ENCODE data around the gene TNFRSF14. TPM values are rescaled to one million over a fixed set of nuclear protein-coding genes. Genes with fewer than 3 reads are reported as not detected.
A peak's percentile ranks its signal among the peaks of the same experiment; 100 is the strongest.
"Not testable (repeated sequence)": the region's sequence is repeated elsewhere in the genome, so short reads cannot be mapped to it uniquely, and the experiment has no call there.

TNFRSF14 gene
- total and polyA plus RNA-seq, 9 donors = 11.0 to 33.8 (median 15.2) TPM

- no peak overlapping the region for H3K4me3 ChIP-seq (ENCODE audit: low read length)
- H3K36me3 ChIP-seq (ENCODE audit: control insufficient read depth, insufficient read depth, low read length) = no peaks in the 10 kb centered on the region
- H3K9me3 ChIP-seq (replicated peaks; ENCODE audit: control insufficient read depth, low read depth, low read length) = no peaks in the 10 kb centered on the region
- peak; percentile 64 for DNase-seq
- WGBS (ENCODE audit: insufficient coverage) = 35% methylated on average over 24 of the region's 26 CpGs
- H3K27me3 ChIP-seq (ENCODE audit: control insufficient read depth, insufficient read depth, low read length) = peaks cover 23% of the 10 kb centered on the region
- peak overlapping the region; percentile 51 for H3K27ac ChIP-seq (ENCODE audit: low read length)
- peaks cover 75% of the 10 kb centered on the region for H3K4me1 ChIP-seq (ENCODE audit: control insufficient read depth, insufficient read depth, low read length)
Observed at GRCh38 chr1:2544093-2544874, 11.9 kb upstream of the TNFRSF14 start.

GRCh38 chr1:2544875-2545640 lies 11.1 kb upstream of the TNFRSF14 start:
- H3K27me3 ChIP-seq (ENCODE audit: control insufficient read depth, insufficient read depth, low read length) = peaks cover 22% of the 10 kb centered on the region
- H3K4me1 ChIP-seq (ENCODE audit: control insufficient read depth, insufficient read depth, low read length) = peaks cover 75% of the 10 kb centered on the region
- WGBS (ENCODE audit: insufficient coverage) = 52% methylated on average over 15 of the region's 19 CpGs

DNA sequence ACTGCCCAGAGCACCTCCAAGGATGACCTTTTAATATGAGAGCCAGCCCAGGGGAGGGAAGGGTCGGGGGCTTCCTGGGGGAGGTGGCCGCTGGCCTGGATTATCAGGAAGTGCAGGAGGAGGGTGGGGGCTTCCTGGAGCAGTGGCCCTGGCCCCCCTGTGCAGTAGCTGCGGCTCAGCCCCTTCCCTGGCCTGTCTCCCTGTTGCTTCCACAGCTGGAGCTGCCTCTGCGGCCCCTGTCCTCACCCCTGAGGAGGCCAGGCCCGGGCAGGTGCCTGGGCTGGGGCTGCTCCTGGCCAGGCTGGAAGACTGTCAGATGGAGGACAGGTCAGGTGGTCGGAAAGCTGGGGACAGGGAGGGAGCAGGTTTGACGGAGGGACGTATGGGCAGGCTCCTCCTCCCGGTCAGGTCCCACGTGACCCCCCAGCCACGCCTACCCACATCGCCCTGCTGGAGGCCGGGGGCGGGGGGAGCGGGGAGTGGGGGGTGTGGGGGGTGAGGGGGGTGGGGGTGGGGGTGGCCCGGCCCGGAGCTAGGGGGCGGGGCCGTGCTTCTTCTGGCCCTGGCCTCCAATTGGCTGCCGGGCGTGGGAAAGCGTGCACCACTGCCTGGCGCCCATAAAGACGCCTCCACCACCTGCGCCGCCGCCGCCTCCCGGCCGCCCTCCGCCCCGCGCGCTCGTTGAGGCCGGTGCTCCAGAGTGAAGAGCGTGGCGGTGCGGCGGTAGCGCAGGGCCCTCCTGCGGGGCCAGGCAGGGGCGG lies 10.2 kb upstream of the TNFRSF14 start:
- no peaks in the 10 kb centered on the region for H3K9me3 ChIP-seq (replicated peaks; ENCODE audit: control insufficient read depth, low read depth, low read length)
- H3K27ac ChIP-seq (ENCODE audit: low read length) = peak overlapping the region; percentile 37
- H3K4me3 ChIP-seq (ENCODE audit: low read length) = no peak overlapping the region
- peaks cover 18% of the 10 kb centered on the region for H3K27me3 ChIP-seq (ENCODE audit: control insufficient read depth, insufficient read depth, low read length)
- peaks cover 72% of the 10 kb centered on the region for H3K4me1 ChIP-seq (ENCODE audit: control insufficient read depth, insufficient read depth, low read length)
- 3% methylated on average over 29 of the region's 43 CpGs for WGBS (ENCODE audit: insufficient coverage)
- peak; percentile 85 for DNase-seq
- no peaks in the 10 kb centered on the region for H3K36me3 ChIP-seq (ENCODE audit: control insufficient read depth, insufficient read depth, low read length)

More at GRCh38 chr1:2544875-2545640, 11.1 kb upstream of the TNFRSF14 start:
- no peaks in the 10 kb centered on the region for H3K9me3 ChIP-seq (replicated peaks; ENCODE audit: control insufficient read depth, low read depth, low read length)
- DNase-seq = no peak
- H3K36me3 ChIP-seq (ENCODE audit: control insufficient read depth, insufficient read depth, low read length) = no peaks in the 10 kb centered on the region
- peak overlapping the region; percentile 51 for H3K27ac ChIP-seq (ENCODE audit: low read length)
- H3K4me3 ChIP-seq (ENCODE audit: low read length) = no peak overlapping the region

DNA sequence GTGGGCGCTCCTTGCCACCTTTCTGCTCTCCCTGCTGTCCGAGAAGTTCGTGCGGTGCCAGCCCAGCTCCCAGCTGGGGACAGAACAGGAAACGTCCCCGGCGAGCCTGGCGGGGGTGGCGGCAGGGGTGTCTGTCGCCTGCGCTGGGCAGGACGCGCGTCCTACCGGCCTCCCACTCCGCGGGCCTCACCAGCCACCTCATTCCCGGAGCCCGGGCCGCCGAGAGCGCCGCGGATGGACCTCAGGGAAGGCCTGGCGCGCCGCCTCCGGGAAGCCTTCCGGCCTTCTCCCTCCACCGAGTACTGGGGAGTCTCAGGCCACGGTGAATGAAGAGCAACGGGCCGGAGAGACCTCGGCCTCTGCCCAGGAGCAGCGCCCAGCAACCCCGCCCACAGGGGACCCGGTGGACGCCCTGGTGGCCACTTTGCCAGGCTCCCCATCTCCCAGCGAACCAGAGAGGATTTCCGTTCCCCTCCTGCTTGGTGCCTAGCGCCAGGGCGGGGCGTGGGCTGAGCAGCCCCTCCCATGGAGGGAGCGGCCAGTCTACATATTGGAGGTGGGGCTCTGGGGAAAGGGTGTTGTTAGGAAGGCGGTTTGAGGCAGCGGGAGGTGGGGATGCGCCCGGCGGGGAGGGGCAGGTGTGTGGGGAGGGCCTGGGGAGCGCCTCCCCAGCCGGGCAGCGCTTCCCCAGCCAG lies 9.5 kb upstream of the TNFRSF14 start:
- Histone ChIP-seq H3K4me3 (ENCODE audit: low read length) (peak overlapping the region; percentile 24), H3K9me3 (replicated peaks; ENCODE audit: control insufficient read depth, low read depth, low read length) (no peaks in the 10 kb centered on the region), H3K4me1 (ENCODE audit: control insufficient read depth, insufficient read depth, low read length) (peaks cover 69% of the 10 kb centered on the region), H3K27ac (ENCODE audit: low read length) (peak overlapping the region; percentile 85), H3K36me3 (ENCODE audit: control insufficient read depth, insufficient read depth, low read length) (no peaks in the 10 kb centered on the region), H3K27me3 (ENCODE audit: control insufficient read depth, insufficient read depth, low read length) (peaks cover 15% of the 10 kb centered on the region)
- WGBS (ENCODE audit: insufficient coverage) = under 1% methylated on average over 49 of the region's 52 CpGs
- peak; percentile 89 for DNase-seq

- Histone ChIP-seq H3K36me3 (ENCODE audit: control insufficient read depth, insufficient read depth, low read length) (no peaks in the 10 kb centered on the region), H3K27ac (ENCODE audit: low read length) (peak overlapping the region; percentile 85), H3K4me1 (ENCODE audit: control insufficient read depth, insufficient read depth, low read length) (peaks cover 66% of the 10 kb centered on the region), H3K27me3 (ENCODE audit: control insufficient read depth, insufficient read depth, low read length) (peaks cover 15% of the 10 kb centered on the region), H3K9me3 (replicated peaks; ENCODE audit: control insufficient read depth, low read depth, low read length) (no peaks in the 10 kb centered on the region), H3K4me3 (ENCODE audit: low read length) (no peak overlapping the region)
- 14% methylated on average over 20 of the region's 27 CpGs for WGBS (ENCODE audit: insufficient coverage)
- DNase-seq = no peak
Observed at GRCh38 chr1:2547210-2548067, 8.7 kb upstream of the TNFRSF14 start.

GRCh38 chr1:2548068-2548589 lies 8.0 kb upstream of the TNFRSF14 start:
- H3K4me3 ChIP-seq (ENCODE audit: low read length) = no peak overlapping the region
- H3K4me1 ChIP-seq (ENCODE audit: control insufficient read depth, insufficient read depth, low read length) = peaks cover 60% of the 10 kb centered on the region
- no peaks in the 10 kb centered on the region for H3K9me3 ChIP-seq (replicated peaks; ENCODE audit: control insufficient read depth, low read depth, low read length)
- DNase-seq = peak; percentile 85
- peaks cover 12% of the 10 kb centered on the region for H3K27me3 ChIP-seq (ENCODE audit: control insufficient read depth, insufficient read depth, low read length)
- WGBS (ENCODE audit: insufficient coverage) = 23% methylated on average over 14 of the region's 17 CpGs
- H3K27ac ChIP-seq (ENCODE audit: low read length) = peak overlapping the region; percentile 85
- H3K36me3 ChIP-seq (ENCODE audit: control insufficient read depth, insufficient read depth, low read length) = no peaks in the 10 kb centered on the region

- not testable (repeated sequence) for H3K36me3 ChIP-seq (ENCODE audit: control insufficient read depth, insufficient read depth, low read length); H3K4me3 ChIP-seq (ENCODE audit: low read length); H3K9me3 ChIP-seq (replicated peaks; ENCODE audit: control insufficient read depth, low read depth, low read length); DNase-seq
- Histone ChIP-seq H3K27ac (ENCODE audit: low read length) (peak overlapping the region; percentile 85), H3K4me1 (ENCODE audit: control insufficient read depth, insufficient read depth, low read length) (peaks cover 48% of the 10 kb centered on the region), H3K27me3 (ENCODE audit: control insufficient read depth, insufficient read depth, low read length) (peaks cover 14% of the 10 kb centered on the region)
- WGBS (ENCODE audit: insufficient coverage) = 66% methylated on average over 16 of the region's 28 CpGs
Observed at GRCh38 chr1:2549367-2550029, 6.7 kb upstream of the TNFRSF14 start.

- H3K4me3 ChIP-seq (ENCODE audit: low read length); H3K9me3 ChIP-seq (replicated peaks; ENCODE audit: control insufficient read depth, low read depth, low read length); H3K36me3 ChIP-seq (ENCODE audit: control insufficient read depth, insufficient read depth, low read length); H3K27ac ChIP-seq (ENCODE audit: low read length); DNase-seq: not testable (repeated sequence)
- 20% methylated on average over 1 of the region's 12 CpGs for WGBS (ENCODE audit: insufficient coverage)
- H3K27me3 ChIP-seq (ENCODE audit: control insufficient read depth, insufficient read depth, low read length) = peaks cover 14% of the 10 kb centered on the region
- peaks cover 48% of the 10 kb centered on the region for H3K4me1 ChIP-seq (ENCODE audit: control insufficient read depth, insufficient read depth, low read length)
Observed at GRCh38 chr1:2550309-2550861, 5.8 kb upstream of the TNFRSF14 start.

Measured in muscle of leg (tissue), 11 donors.